Stimulated activated CD8-positive, alpha-beta memory T cell treated with anti-CD3 and anti-CD28 coated beads, Interleukin-7, amount 100 ng/mL, for 4 hours (primary cell): ENCODE results near the gene GSS.

Experiments
- DNase-seq, 2 donors: peaks; one replicate each; pipeline ENCODE4 v3.0.0-alpha.2; 2020; ENCODE audit warnings: low read depth in 2 of 2

The GSS gene

DNA sequence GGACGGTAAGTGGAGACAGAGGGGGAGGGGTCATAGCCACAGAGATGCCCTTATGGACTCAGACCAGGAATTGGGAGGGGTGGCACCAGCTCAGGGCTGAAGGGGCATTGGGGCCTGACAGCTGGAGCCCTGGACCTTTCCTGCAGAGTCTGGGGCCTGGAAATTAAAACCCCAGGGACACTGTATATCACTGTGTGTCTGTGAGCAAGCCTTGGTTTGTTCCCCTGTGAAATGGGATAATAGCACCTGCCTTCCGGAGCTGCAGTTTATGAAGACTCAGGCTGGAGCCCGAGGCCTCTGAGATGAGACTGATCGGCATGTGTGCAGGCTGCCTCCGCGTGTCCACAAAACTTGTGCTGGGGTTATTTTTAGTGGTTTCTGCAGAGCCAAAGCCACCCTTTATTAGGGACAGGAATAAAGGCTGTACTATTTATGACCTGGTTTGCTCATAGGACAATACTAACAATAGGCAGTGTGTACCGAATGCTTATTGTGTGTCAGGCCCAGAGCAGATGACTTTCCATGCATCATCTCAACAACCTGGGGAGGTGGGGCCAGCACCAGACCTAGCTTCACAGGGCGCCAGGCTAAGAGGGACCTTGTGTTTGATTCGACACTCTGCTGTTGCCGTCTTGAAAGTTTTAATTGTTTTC lies 22.6 kb upstream of the GSS start:
- DNase-seq = no peak

DNA sequence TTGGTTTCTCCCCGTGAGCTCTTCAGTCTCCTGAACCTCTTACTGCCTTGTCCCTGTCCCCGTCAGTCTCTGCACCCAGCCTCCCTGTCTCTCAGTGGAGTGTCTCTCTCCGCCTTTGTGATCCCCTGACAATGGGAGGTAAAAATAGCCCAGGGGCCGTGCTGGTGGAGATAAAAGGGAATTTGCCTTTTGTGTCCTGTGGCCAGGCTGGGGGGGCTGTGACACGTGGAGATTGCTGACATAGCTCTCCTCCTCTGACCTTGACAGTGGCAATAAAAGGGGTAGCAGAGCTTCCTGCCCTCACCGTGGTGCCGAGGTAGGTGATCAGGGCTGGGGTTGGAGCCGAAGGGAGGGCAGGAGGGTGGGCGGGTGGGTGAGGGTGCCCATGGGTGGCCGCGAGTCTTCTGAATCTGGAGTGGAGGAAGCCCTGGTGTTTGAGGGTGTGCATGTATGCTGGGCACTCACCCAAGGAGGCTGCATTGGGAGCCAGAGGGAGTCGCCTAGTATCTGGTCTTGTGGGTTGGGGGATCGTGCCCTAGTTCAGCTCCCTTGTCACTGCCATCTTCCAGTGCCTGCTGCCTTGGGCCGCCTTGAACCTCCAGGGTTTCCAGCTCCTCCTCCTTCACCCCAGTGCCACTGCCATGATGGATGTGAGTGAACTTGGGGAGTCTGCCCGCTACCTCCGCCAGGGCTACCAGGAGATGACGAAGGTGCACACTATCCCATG lies 21.9 kb upstream of the GSS start:
- DNase-seq = no peak

DNA sequence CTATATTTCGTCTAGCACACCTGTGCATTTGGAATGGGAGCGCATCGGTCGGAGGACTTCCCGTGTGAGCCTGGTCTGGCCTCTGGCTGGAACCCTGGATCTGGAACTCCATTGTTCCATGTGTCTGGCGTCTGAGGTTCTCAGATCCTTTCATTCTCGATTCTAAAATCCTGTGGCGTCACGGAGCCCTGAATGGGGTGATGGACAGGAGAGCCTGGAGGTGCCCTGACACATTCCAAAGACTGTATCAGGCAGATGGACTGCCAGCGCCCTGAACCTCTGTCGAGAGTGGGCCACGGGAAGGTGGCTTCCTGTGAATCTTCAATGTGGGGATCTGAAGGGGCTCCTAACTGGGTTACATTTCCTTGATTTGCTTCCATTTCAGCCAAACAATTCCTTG lies 20.7 kb upstream of the GSS start:
- no peak for DNase-seq

DNA sequence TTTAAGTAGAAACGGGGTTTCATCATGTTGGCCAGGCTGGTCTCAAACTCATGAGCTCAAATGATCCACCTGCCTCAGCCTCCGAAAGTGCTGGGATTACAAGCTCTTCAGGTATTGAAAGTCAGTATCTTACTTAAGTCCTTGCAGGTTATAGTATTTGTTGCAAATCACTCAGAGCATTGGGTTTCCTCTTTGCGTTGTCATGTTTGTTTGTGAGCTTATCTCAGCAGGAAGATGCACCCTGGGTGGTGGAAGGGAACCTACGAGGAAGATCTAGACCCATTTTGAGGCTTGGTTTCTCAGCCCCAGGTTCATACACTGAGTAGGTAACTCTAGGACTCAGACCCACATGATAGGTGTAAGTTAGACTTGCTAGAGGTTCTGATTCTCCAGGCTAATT lies 18.6 kb upstream of the GSS start:
- DNase-seq = no peak

DNA sequence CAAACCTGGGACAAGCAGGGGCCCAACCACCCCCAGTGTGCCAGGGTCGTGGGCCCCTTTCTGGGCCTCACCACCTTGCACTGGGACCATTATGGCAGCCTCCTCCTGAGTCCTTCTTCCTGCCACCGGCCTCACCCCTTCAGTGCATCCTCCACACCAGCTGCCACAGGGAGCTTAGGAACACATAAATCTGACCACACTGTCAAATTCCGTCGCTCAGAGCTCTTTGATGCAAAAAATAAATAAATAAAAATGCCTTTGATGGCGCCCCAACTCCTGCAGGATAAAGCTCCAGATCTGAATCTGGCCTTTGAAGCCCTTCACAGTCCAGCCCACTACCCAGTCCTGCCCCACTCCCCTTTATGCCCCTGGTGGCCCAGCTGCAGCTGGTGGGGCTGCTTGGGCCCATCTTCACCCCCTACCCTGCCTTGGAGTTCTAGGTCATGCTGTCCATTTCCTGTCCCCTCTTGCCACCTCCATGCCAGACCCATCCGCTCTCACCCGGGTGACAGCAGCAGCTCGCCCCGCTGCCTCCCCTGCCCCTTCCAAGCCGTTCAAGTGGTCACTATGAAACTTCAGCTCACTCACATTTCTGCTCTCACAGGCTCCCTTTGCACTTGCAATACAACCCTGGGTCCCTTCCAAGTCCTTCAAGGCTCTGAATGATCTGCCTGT lies 16.1 kb upstream of the GSS start:
- no peak for DNase-seq

DNA sequence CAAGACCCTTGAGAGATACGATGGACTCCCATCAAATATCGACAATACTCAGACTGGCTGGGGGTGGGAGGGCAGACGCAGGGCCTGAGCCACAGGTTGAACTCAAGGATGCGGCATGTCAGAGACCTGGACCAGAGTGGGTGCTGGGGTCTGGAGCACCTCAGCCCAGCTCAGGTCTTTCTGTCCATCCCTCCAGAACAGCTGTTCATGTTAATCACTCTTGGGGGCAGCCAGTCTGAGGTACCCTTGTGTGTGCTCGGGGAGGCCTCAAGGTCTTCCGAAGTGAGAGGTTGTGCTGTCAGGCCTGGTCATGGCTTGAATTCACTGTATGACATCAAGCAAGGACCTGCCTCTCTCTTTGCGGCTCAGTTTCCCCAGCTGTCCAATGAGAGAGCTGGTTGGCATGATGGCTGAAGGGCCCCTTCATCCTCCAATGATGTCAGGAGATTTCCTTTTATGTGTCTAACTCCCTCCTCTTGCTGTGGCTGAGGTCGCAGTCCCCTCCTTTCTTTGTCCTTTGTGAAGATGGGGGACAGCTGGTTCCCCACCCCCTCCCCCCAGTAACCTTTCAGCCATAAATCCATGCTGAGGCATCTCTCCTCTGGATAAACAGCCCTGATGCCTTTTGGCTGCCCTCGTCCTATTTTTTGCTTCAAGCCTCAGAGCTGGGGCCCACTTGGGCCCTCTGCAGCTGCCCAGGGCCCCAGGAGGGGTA lies 15.4 kb upstream of the GSS start:
- no peak for DNase-seq

DNA sequence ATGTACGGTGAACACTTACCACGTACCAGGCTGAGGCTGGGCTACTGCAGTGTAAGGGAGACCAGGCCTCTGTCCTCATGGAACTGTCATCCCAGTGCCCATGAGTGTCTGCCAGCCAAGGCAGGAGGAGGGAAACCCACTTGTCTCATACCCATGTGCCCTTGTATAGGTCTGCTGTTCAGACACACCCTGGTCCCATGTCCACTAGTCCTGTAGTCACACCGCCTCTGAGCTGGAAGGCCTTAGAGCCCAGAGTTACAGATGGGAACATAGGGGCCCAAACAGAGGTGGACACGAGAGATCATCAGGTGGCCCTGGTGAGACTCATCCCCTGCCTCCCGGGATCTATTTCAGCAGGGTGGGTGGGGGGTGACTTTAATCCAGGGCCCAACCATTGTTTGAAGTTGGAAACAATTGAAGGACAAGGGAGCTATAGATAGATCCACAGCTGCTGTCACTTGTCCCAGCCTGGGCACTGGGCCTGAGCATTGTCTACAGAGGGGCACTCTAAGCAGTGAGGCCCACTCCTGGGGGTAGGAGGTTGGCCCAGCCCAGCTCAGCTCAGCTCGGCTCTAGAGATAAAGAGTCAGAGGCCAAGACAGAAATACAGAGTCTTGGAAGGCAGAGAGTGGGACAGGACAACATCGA lies 14.7 kb upstream of the GSS start:
- DNase-seq = no peak

DNA sequence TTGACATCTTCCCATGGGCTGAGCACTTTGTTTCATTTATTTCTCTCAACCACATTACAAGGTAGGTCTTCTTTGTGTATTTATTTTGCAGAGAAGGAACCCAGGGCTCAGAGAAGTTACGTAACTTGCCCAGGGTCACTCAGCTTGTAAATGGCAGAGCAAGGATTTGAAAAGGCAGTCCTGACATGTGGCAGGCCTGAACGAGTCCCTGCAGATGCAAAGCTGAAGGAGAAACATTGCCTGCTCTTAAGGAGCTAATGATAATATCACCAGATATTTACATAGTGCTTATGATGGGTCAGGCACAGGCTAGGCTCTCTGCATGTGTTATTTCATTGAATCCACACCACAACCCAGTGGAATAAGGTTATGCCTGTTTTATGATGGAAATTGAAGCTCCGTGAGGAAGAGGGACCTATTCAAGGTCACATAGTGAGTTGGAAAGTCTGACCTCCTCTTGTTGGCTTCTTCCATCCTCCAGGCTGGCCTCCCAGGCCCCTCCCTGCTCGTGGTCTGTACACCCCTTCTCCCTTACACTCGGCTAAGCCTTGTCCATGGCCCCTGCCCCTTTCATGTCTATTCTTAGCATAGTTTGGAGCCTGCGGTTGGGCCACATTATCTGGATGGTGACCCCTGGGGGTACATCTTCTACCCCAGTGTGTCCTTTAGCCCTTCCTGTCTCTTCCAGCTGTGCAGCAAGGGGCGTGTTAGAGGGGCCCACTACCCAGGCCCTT lies 12.6 kb upstream of the GSS start:
- DNase-seq = no peak

DNA sequence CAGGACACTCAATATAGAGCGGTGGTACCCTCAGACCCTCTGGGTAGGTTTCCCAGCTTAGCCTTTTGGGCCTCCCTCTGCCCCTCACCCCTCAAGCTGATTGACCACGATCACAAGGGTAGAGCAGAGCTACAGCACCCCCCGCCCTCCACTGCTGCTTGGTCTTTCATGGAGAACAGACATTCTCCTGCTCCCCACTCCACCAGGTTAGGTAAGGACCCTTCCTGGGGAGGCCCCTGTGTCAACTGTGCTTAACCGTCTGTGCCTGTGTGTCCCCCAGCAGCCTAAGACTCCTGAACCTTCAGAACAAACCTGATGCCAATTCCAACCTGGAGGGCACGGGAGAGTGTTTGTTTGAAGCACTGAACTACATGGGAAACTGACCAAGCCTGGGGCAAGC lies 11.8 kb upstream of the GSS start:
- DNase-seq = no peak

DNA sequence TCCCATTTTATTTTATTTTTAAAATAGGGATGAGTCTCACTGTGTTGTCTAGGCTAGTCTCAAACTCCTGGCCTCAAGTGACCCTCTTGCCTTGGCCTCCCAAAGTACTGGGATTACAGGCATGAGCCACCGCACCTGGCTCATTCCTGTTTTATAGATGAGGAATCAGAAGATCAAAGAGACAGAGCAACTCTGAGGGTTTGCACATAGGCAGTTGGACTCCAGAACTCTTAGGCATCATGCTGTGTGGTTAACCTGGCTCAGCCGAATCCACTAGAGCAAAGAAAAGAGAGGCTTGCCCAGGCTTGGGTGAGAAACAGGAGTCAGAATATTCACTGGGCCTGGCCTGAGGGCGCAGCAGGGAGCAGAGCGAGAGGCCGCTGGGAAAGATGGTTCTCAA lies 9.4 kb upstream of the GSS start:
- no peak for DNase-seq

DNA sequence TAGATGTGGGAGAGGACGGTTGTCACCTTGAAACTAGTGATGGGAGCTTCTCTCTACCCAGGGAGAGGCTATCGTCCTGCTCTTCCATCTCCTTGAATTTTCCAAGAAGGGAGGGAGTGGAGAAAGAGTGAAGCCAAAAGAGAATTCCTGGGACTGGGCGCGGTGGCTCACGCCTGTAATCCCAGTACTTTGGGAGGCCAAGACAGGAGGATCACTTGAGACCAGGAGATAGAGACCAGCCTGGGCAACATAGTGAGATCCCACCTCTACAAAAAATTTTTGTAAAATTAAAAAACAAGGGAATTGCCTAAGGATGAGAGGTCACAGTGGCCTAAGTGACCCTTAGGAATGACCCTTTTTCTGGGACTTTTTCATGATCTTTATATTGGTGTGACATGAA lies 8.9 kb upstream of the GSS start:
- DNase-seq = no peak

DNA sequence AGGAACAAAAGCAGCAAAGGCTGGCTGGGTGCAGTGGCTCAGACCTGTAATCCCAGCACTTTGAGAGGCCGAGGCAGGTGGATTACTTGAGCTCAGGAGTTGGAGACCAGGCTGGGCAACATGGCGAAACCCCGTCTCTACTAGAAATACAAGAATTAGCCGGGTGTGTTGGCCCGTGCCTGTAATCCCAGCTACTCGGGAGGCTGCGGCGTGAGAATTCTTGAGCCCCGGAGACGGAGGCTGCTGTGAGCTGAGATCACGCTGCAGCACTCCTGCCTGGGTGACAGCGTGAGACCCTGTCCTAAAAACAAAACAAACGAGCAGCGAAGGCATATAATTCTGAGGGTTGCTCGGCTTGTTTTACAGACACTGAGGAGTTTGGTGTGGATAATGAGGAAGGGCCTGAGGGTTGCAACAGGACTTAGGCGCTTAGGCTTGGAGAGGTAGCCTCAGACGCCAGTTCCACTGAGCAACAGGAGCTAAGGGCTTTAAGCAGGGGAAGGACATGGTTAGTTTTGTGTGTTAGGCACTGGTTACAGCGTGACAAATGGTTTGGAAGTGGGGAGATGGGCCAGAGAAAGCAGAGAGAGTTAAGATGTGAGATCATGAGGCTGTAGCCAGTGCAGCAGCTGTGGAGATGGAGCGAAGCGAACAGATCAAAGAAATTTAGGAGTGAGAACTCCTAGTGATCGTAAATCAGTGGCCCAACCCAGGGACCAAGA lies 1.3 kb upstream of the GSS start:
- no peak for DNase-seq

DNA sequence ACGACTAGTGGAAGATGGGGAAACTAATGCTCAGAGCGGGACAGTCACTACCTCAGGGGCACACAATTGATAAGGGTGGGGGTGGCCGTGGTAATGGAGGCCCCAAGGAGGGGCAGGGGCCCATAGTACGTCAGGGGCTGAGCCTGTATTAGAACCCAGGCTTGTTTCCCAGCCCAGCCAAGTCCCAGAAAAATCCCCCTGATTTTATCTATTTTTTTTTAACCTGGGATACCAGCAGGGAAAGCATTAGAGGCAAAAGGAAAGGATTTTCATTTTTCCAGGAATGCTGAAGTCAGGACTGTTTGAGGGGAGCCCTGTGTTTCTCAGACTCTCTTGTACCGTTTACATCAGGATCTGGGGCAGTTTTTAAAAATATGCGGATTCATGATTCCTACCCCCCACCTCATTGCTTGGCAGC lies 444 bp upstream of the GSS start:
- no peak for DNase-seq

DNA sequence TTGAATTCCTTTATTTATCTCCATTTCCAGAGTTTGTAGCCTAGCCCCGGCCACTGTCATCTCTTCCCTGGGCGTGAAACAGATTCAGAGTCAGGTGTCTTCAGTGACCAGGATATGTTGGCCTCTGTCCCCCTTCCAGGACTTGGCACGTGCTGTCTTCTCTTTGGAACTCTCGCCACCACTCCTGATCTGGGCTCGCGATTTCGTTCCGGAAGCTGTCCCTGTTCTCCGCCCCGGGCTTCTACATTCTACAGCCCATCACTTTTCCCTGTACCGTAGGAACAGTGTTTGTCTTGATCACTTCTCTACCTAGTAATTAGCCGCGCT lies 739 bp downstream of the GSS start:
- no peak for DNase-seq

DNA sequence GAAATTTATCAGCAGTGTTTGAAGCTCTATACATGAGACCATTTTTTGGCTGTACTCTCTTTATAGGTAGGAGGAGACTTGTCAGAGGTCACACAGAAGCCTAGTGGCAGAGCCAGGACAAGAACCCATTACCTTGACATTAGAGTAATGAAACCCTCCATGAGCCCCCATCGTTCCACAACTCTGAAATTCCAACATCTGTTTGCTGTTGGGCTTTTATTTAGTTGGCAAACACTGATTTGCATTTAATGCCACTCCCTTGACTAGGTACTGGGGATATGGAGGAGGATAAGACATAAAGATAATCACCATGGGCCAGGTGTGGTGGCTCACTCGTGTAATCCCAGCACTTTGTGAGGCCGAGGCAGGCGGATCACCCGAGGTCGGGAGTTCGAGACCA lies 1.6 kb downstream of the GSS start:
- DNase-seq = no peak

DNA sequence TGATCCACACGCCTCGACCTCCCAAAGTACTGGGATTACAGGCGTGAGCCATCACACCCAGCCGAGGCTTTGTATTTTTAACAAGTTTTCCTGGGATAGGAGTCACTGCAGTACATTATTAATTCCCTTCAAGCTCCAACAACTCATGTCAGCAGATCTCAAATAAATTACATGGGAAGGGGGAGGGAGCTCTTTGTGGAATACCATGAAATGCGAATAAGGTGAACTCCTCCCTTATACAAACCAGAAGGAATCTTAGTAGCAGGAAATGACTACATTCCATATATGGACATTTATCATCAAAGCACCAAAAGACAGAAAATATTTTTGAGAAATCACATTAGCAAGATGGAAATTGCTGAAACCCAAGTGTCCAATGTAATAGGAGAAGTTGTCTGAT lies 2.9 kb downstream of the GSS start:
- DNase-seq = no peak

DNA sequence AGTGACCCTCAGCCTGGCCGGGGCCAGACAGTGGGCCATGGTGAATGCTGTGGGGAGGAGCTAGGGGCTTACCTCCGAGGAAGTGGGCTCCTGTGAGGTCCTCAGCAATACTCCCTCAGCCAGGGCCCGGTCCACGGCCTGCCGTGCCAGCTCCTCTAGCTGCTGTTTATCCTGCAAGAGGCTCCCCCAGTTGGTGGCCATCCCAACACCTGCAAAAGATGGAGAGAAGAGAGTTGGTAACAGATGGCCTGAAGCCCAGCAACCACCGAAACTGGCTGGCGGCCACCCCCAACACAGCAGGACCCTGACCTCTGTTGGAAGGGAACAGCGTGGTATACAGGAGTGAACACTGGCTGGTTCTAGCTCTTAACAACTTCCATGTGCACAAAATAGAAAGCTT lies 4.0 kb downstream of the GSS start:
- DNase-seq = no peak

DNA sequence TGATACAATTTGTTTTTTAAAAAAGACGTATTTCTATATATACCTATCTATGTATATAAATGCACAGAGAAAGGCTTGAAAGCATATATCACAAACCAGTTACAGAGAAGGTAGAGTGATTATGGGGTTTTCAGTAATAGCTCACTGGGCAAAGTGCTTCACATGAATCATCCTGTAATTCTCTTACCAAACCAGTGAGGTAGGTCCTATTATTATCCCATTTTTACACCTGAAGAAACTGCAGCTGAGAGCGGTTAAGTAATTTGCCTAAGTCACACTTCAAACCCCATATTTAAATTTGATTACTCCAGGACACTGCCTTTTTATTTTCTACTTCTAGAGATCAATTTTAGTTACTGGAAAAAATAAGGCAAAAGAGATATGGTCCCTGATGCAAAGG lies 4.4 kb downstream of the GSS start:
- DNase-seq = no peak

DNA sequence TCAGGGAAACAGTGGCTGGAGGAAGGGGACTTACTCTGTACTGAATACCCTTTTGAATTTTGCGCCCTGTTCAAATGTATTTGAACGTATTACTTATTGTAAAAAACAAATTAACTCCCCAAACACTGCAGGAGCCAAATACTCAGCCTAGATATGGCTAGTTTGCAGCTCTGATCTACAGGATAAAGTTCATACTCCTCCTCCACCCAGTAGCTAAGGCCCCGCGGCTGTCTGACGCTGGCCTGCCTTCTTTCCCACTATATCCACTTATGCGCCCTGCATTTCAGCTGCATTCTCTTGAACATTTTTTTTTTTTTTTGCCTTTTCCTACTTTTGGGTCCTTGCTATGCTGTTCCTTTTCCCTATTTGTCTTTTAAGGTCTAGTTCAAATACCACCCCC lies 6.5 kb downstream of the GSS start:
- no peak for DNase-seq

DNA sequence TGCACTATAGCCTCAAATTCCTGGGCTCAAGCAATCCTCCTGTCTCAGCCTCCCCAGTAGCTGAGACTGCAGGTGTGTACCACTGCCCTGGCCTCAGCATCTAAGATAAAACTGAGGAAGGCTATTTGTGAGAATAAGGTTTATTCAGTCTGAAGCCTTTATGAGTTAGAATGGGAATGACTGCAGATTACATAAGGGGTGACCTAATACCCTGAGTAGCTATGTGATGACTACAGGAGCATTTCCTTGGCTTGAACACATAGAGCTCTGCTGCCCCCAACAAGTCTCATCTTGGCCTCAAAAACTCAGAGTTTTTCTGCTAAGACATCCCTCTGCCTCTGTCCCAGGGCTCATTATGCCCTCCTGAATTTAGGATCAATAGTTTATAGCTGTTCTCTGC lies 7.6 kb downstream of the GSS start:
- no peak for DNase-seq

DNA sequence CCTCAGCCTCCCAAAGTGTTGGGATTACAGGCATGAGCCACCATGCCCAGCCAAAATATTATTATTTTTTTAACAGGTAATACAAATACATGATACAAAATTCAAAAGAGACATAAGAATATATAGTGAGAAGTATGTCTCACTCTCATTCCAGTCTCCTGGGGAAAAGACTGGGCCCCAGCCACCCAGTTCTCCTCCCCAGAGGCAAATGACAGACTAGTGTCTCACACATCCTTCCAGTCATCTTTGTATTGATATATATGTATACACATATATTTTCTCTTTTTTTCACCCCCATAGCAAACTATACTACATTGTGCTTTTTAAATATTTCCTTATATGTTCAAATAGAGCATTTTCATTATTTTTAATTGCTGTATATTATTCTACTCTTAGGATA lies 8.3 kb downstream of the GSS start:
- DNase-seq = no peak
